SU-DHL-6 (cell line): ENCODE measurements around the gene GK.
"Not testable (repeated sequence)": the region's sequence is repeated elsewhere in the genome, so short reads cannot be mapped to it uniquely, and the experiment has no call there.

Experiments used
- H2AFZ ChIP-seq: fragments of 200-600 bp; sonication (generic); 2 replicates; pipeline ENCODE4 v1.6.1; 2014; ENCODE audit warnings: low read depth, mild to moderate bottlenecking, moderate library complexity, mixed read lengths, antibody characterized with exemption, low read length; ENCODE audit not compliant: severe bottlenecking
- H3F3A ChIP-seq: fragments of 200-600 bp; shearing (Covaris generic); 2 replicates; pipeline ENCODE4 v1.6.0; 2016; ENCODE audit warnings: antibody characterized with exemption, mild to moderate bottlenecking; ENCODE audit not compliant: insufficient read depth
- H3K27ac ChIP-seq: fragments of 200-600 bp; sonication (generic); 2 replicates; pipeline ENCODE4 v1.5.1; 2016; ENCODE audit warnings: low read depth, mild to moderate bottlenecking, low read length, moderate library complexity, mixed read lengths
- H3K27me3 ChIP-seq: fragments of 200-600 bp; sonication (generic), shearing (Covaris generic); 2 replicates; pipeline ENCODE4 v1.6.0; 2014; ENCODE audit warnings: mild to moderate bottlenecking, low read length
- H3K36me3 ChIP-seq: fragments of 200-600 bp; sonication (generic); 2 replicates; pipeline ENCODE4 v1.6.1; 2014; ENCODE audit warnings: mild to moderate bottlenecking, low read length, mixed read lengths
- H3K4me2 ChIP-seq: fragments of 300-600, 200-600 bp; shearing (Covaris generic), sonication (generic); 2 replicates; pipeline ENCODE4 v1.6.0; 2014; ENCODE audit warnings: low read length, low read depth, mild to moderate bottlenecking; ENCODE audit not compliant: poor library complexity, severe bottlenecking
- H3K4me3 ChIP-seq: fragments of 200-600 bp; sonication (generic); 2 replicates; pipeline ENCODE4 v1.5.1; 2014; ENCODE audit warnings: antibody characterized with exemption, low read length, mild to moderate bottlenecking, mixed read lengths; ENCODE audit not compliant: insufficient read depth, poor library complexity, severe bottlenecking
- H3K79me2 ChIP-seq: fragments of 200-600 bp; sonication (generic); 2 replicates; pipeline ENCODE4 v1.6.1; 2014; ENCODE audit warnings: mild to moderate bottlenecking, low read length, moderate library complexity; ENCODE audit not compliant: insufficient read depth
- H3K9ac ChIP-seq: fragments of 200-600 bp; sonication (generic); 2 replicates; pipeline ENCODE4 v1.7.0; 2014; ENCODE audit warnings: mild to moderate bottlenecking, low read length
- H3K9me2 ChIP-seq: fragments of 200-600 bp; sonication (generic); replicated peaks from 2 replicates; pipeline ENCODE4 v1.6.1; 2014; ENCODE audit warnings: low read length; ENCODE audit not compliant: insufficient read depth
- H3K9me3 ChIP-seq: fragments of 200-600 bp; sonication (generic); 2 replicates; pipeline ENCODE4 v1.6.1; 2014; ENCODE audit warnings: low read length, mixed read lengths; ENCODE audit not compliant: insufficient read depth
- H4K20me1 ChIP-seq: fragments of 200-600 bp; sonication (generic); 2 replicates; pipeline ENCODE4 v1.6.1; 2014; ENCODE audit warnings: low read depth, mild to moderate bottlenecking, antibody characterized with exemption, low read length, moderate library complexity, mixed read lengths
- EZH2phosphoT487 ChIP-seq: fragments of 200-600 bp; sonication (generic), shearing (Covaris generic); conservative IDR thresholded peaks from 2 replicates; pipeline ENCODE4 v1.6.1; 2018; ENCODE audit warnings: mild to moderate bottlenecking, antibody characterized with exemption, low read length, moderate library complexity, mixed read lengths
- TF ChIP-seq, protein P1 (sequence below): fragments of 200-600 bp; sonication (generic); IDR thresholded peaks from one replicate; pipeline ENCODE4 v1.5.1; 2017; ENCODE audit warnings: antibody characterized with exemption, mild to moderate bottlenecking, low read length, moderate library complexity; ENCODE audit not compliant: insufficient read depth, poor library complexity, severe bottlenecking

Gene GK

DNA sequence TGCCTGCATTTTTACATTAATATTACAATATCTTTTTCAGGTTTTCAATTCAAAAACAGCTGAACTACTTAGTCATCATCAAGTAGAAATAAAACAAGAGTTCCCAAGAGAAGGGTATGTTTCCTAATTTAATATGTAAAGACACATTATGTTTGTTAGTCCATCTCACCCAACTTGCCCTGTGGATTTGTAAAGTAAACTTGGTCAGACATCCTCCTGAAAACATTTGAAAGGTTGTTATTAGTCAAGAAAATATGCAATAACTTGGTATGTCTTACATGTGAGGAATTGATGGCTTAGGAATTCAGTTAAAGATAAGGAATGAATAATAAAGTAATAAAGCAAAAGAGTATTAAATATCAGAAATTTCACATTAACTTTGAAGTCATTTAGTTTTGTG lies 12.2 kb downstream of the GK start:
- Histone ChIP-seq H3K36me3 (no peaks in the 10 kb centered on the region), H3K27ac (no peak overlapping the region), H3K9me3 (no peaks in the 10 kb centered on the region), H3F3A (no peaks in the 10 kb centered on the region), H4K20me1 (no peaks in the 10 kb centered on the region), H2AFZ (no peak overlapping the region), H3K4me3 (no peak overlapping the region), H3K9ac (no peak overlapping the region), H3K27me3 (no peaks in the 10 kb centered on the region), H3K79me2 (no peaks in the 10 kb centered on the region), H3K9me2 (no peaks in the 10 kb centered on the region), H3K4me2 (no peak overlapping the region)
- TF ChIP-seq, protein P1, sequence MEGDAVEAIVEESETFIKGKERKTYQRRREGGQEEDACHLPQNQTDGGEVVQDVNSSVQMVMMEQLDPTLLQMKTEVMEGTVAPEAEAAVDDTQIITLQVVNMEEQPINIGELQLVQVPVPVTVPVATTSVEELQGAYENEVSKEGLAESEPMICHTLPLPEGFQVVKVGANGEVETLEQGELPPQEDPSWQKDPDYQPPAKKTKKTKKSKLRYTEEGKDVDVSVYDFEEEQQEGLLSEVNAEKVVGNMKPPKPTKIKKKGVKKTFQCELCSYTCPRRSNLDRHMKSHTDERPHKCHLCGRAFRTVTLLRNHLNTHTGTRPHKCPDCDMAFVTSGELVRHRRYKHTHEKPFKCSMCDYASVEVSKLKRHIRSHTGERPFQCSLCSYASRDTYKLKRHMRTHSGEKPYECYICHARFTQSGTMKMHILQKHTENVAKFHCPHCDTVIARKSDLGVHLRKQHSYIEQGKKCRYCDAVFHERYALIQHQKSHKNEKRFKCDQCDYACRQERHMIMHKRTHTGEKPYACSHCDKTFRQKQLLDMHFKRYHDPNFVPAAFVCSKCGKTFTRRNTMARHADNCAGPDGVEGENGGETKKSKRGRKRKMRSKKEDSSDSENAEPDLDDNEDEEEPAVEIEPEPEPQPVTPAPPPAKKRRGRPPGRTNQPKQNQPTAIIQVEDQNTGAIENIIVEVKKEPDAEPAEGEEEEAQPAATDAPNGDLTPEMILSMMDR: no peak
- TF ChIP-seq EZH2phosphoT487: no peak

DNA sequence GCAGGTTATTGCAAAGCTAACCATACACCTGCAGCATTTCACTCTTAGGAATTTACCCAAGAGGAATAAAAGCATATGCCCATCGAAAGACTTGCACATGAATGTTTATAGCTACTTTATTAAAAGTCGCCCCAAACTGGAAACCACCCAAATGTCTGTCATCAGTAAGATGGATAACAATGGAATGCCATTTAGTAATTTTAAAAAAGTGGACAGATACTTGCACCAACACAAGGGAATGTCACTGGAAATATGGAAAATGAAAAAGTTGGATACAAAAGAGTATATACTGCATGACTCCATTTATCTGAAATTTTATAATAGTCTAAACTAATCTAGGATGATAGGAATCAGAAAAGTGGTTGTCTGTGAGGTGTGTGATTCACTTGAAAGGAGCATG lies 12.9 kb downstream of the GK start:
- Histone ChIP-seq H3K36me3 (no peaks in the 10 kb centered on the region), H3K27ac (no peak overlapping the region), H4K20me1 (no peaks in the 10 kb centered on the region), H3K79me2 (no peaks in the 10 kb centered on the region), H3K27me3 (no peaks in the 10 kb centered on the region), H2AFZ (no peak overlapping the region), H3K4me2 (no peak overlapping the region), H3K9ac (no peak overlapping the region), H3K9me3 (no peaks in the 10 kb centered on the region), H3K9me2 (no peaks in the 10 kb centered on the region), H3K4me3 (no peak overlapping the region), H3F3A (no peaks in the 10 kb centered on the region)
- no peak for TF ChIP-seq EZH2phosphoT487
- TF ChIP-seq, protein P1: no peak

DNA sequence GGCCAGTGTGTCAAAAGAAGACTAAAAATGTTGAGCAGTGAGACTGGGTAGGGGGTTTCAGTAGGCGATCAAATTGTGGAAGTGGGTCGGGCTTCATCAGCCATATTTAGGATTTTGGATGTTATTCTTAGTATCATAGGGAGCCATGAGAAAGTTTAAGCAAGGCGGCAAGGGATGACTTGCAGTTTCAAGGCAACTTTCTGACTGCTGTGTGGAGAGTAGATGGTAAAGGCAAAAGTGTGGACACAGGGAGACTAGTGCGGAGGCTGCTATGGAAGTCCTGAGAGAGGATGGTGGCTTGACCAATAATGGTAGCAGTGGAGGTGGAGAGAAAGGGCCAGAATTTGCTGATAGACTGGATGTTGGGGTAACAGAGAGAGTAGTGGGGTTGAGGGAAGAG lies 15.4 kb downstream of the GK start:
- no peak overlapping the region for H3K9ac ChIP-seq
- no peaks in the 10 kb centered on the region for H3F3A ChIP-seq
- no peaks in the 10 kb centered on the region for H4K20me1 ChIP-seq
- no peaks in the 10 kb centered on the region for H3K27me3 ChIP-seq
- H3K36me3 ChIP-seq: no peaks in the 10 kb centered on the region
- H3K4me2 ChIP-seq: no peak overlapping the region
- H3K4me3 ChIP-seq: no peak overlapping the region
- H3K9me3 ChIP-seq: no peaks in the 10 kb centered on the region
- H3K9me2 ChIP-seq: no peaks in the 10 kb centered on the region
- no peak for TF ChIP-seq EZH2phosphoT487
- TF ChIP-seq, protein P1: no peak
- H3K27ac ChIP-seq: no peak overlapping the region
- H2AFZ ChIP-seq: no peak overlapping the region
- H3K79me2 ChIP-seq: no peaks in the 10 kb centered on the region

DNA sequence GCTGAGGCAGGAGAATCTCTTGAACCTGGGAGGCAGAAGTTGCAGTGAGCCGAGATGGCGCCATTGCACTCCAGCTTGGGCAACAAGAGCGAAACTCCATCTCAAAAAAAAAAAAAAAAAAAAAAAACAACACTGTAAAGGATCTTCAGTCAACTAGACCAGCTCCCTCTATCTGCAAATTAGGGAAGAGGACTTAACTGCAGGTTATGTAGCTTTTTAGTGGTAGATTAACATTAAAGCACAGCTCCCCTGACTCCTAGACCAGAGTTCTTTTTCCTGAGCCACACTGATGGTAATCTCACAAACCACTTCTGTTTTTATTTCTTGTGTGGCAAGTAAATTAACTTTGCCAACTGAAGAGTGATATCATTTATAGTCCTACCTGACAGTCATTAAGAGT lies 18.0 kb downstream of the GK start:
- H3K9ac ChIP-seq, H3K4me3 ChIP-seq, H3K4me2 ChIP-seq, H3F3A ChIP-seq, H3K27ac ChIP-seq, H3K79me2 ChIP-seq, H4K20me1 ChIP-seq, H2AFZ ChIP-seq, H3K36me3 ChIP-seq, H3K9me3 ChIP-seq, H3K9me2 ChIP-seq, H3K27me3 ChIP-seq: not testable (repeated sequence)
